Measurements from ENCODE around the gene CNTN4. TPM values are rescaled to one million over a fixed set of nuclear protein-coding genes. Genes with fewer than 3 reads are reported as not detected.

The CNTN4 gene
- total and polyA plus RNA-seq, 2 of the 8 experiments (the other 6 are each of a cell fraction or from before 2014, with no cell fraction given) = 0.41 to 2.2 TPM

GRCh38 chr3:2390926-2391532 lies 292.4 kb downstream of the CNTN4 start (continued):
- TF ChIP-seq USF2 (IDR thresholded peaks at IDR 0.05; ENCODE audit: low read length) = no peak
